Loucy (cell line): Measurements from ENCODE around the gene EPS8L3.

ENCODE experiments used
- H2AFZ ChIP-seq: fragments of 200-600 bp; sonication (generic); 2 replicates; pipeline ENCODE4 v1.6.0; 2016; ENCODE audit warnings: antibody characterized with exemption, mild to moderate bottlenecking, low read length, moderate library complexity
- H3F3A ChIP-seq: fragments of 200-600 bp; 2 replicates; pipeline ENCODE4 v1.6.0; 2016; ENCODE audit warnings: antibody characterized with exemption, low read depth, mild to moderate bottlenecking
- H3K27me3 ChIP-seq: fragments of 200-600 bp; sonication (generic); 2 replicates; pipeline ENCODE4 v1.6.1; 2014; ENCODE audit warnings: low read length, mild to moderate bottlenecking; ENCODE audit not compliant: insufficient read depth, poor library complexity, severe bottlenecking
- H3K36me3 ChIP-seq: fragments of 200-600 bp; sonication (generic); 2 replicates; pipeline ENCODE4 v1.6.1; 2016; ENCODE audit warnings: low read length; ENCODE audit not compliant: insufficient read depth
- H3K4me1 ChIP-seq: fragments of 200-600 bp; sonication (generic); 2 replicates; pipeline ENCODE4 v1.5.1; 2014; ENCODE audit warnings: low read length, mild to moderate bottlenecking; ENCODE audit not compliant: insufficient read depth, poor library complexity, severe bottlenecking
- H3K4me2 ChIP-seq: fragments of 200-600 bp; sonication (generic); 2 replicates; pipeline ENCODE4 v1.6.0; 2014; ENCODE audit warnings: antibody characterized with exemption, low read length, low read depth, mild to moderate bottlenecking; ENCODE audit not compliant: poor library complexity, severe bottlenecking
- H3K4me3 ChIP-seq: fragments of 200-600 bp; sonication (generic); 2 replicates; pipeline ENCODE4 v1.5.1; 2014; ENCODE audit warnings: low read length, mild to moderate bottlenecking, mixed read lengths; ENCODE audit not compliant: poor library complexity, severe bottlenecking
- H3K79me2 ChIP-seq: fragments of 200-600 bp; sonication (generic); 2 replicates; pipeline ENCODE4 v1.6.1; 2014; ENCODE audit warnings: low read length; ENCODE audit not compliant: insufficient read depth
- H3K9ac ChIP-seq: fragments of 200-600 bp; sonication (generic); 2 replicates; pipeline ENCODE4 v1.6.0; 2014; ENCODE audit warnings: mild to moderate bottlenecking, low read depth, low read length, moderate library complexity; ENCODE audit not compliant: poor library complexity, severe bottlenecking
- H3K9me2 ChIP-seq: fragments of 200-600 bp; sonication (generic); replicated peaks from 2 replicates; pipeline ENCODE4 v1.6.1; 2016; ENCODE audit warnings: low read depth, low read length, mixed read lengths
- H3K9me3 ChIP-seq: fragments of 200-600 bp; sonication (generic); 2 replicates; pipeline ENCODE4 v1.6.1; 2014; ENCODE audit warnings: mild to moderate bottlenecking, antibody characterized with exemption, low read length, low read depth; ENCODE audit not compliant: insufficient read depth
- H4K20me1 ChIP-seq: fragments of 200-600 bp; sonication (generic); 2 replicates; pipeline ENCODE4 v1.6.0; 2014; ENCODE audit warnings: antibody characterized with exemption, low read length, mild to moderate bottlenecking; ENCODE audit not compliant: insufficient read depth, poor library complexity, severe bottlenecking
- CTCF ChIP-seq: fragments of 200-600 bp; sonication (generic); conservative IDR thresholded peaks from 2 replicates; pipeline ENCODE4 v1.5.1; 2014; ENCODE audit warnings: mild to moderate bottlenecking, antibody characterized with exemption, low read length
- EZH2phosphoT487 ChIP-seq: fragments of 200-600 bp; IDR thresholded peaks from 2 replicates; pipeline ENCODE4 v1.6.1; 2018; ENCODE audit warnings: antibody characterized with exemption, mild to moderate bottlenecking, moderate library complexity, borderline replicate concordance

The EPS8L3 gene

GRCh38 chr1:109769330-109770078, 5.8 kb upstream of the EPS8L3 start:
- Histone ChIP-seq H3K9ac (no peak overlapping the region), H3K79me2 (no peaks in the 10 kb centered on the region), H3K4me3 (no peak overlapping the region), H2AFZ (no peak overlapping the region), H3K9me3 (no peaks in the 10 kb centered on the region), H3K27me3 (no peaks in the 10 kb centered on the region), H3F3A (no peaks in the 10 kb centered on the region), H3K4me1 (peaks cover 7% of the 10 kb centered on the region), H3K36me3 (no peaks in the 10 kb centered on the region), H4K20me1 (no peaks in the 10 kb centered on the region), H3K9me2 (no peaks in the 10 kb centered on the region), H3K4me2 (no peak overlapping the region)
- no peak for TF ChIP-seq CTCF
- no peak for TF ChIP-seq EZH2phosphoT487

- H3K9me3 ChIP-seq = no peaks in the 10 kb centered on the region
- H4K20me1 ChIP-seq = no peaks in the 10 kb centered on the region
- no peaks in the 10 kb centered on the region for H3K36me3 ChIP-seq
- H2AFZ ChIP-seq = no peak overlapping the region
- H3F3A ChIP-seq = no peaks in the 10 kb centered on the region
- no peaks in the 10 kb centered on the region for H3K79me2 ChIP-seq
- no peak for TF ChIP-seq EZH2phosphoT487
- no peak for TF ChIP-seq CTCF
- no peak overlapping the region for H3K4me3 ChIP-seq
- H3K9me2 ChIP-seq = no peaks in the 10 kb centered on the region
- peaks cover 14% of the 10 kb centered on the region for H3K4me1 ChIP-seq
- no peak overlapping the region for H3K9ac ChIP-seq
- H3K4me2 ChIP-seq = no peak overlapping the region
- H3K27me3 ChIP-seq = no peaks in the 10 kb centered on the region
These were observed 5.1 kb upstream of the EPS8L3 start for GRCh38 chr1:109768820-109769219.

GRCh38 chr1:109768335-109768650, 4.6 kb upstream of the EPS8L3 start:
- no peak for TF ChIP-seq CTCF
- no peak for TF ChIP-seq EZH2phosphoT487
- no peaks in the 10 kb centered on the region for H3K36me3 ChIP-seq
- no peaks in the 10 kb centered on the region for H3F3A ChIP-seq
- no peak overlapping the region for H3K4me3 ChIP-seq
- H3K9ac ChIP-seq = no peak overlapping the region
- no peaks in the 10 kb centered on the region for H3K9me3 ChIP-seq
- H3K79me2 ChIP-seq = no peaks in the 10 kb centered on the region
- H4K20me1 ChIP-seq = no peaks in the 10 kb centered on the region
- no peak overlapping the region for H3K4me2 ChIP-seq
- no peaks in the 10 kb centered on the region for H3K9me2 ChIP-seq
- H3K27me3 ChIP-seq = no peaks in the 10 kb centered on the region
- H3K4me1 ChIP-seq = peaks cover 20% of the 10 kb centered on the region
- H2AFZ ChIP-seq = no peak overlapping the region
